HG03354 (cell line): ENCODE measurements around the gene ST3GAL5.

ENCODE experiments used
- ATAC-seq: cut with Tn5 transposase; IDR thresholded peaks from one replicate; pipeline ENCODE4 v1.9.1; 2021; ENCODE audit warnings: mild to moderate bottlenecking; ENCODE audit not compliant: unreplicated experiment, poor library complexity, severe bottlenecking

Gene ST3GAL5

GRCh38 chr2:85920810-85921545, 32.2 kb upstream of the ST3GAL5 start:
- no peak for ATAC-seq

- ATAC-seq, result no peak
Measured at GRCh38 chr2:85917887-85918795, 29.4 kb upstream of the ST3GAL5 start.

GRCh38 chr2:85915606-85916303, 27.0 kb upstream of the ST3GAL5 start:
- no peak for ATAC-seq

GRCh38 chr2:85914922-85915321, 26.1 kb upstream of the ST3GAL5 start:
- no peak for ATAC-seq

- ATAC-seq, result no peak
Measured at GRCh38 chr2:85913884-85914881, 25.4 kb upstream of the ST3GAL5 start.

GRCh38 chr2:85911814-85912692, 23.3 kb upstream of the ST3GAL5 start:
- ATAC-seq, result no peak

GRCh38 chr2:85911097-85911496, 22.3 kb upstream of the ST3GAL5 start:
- ATAC-seq, result no peak

- no peak for ATAC-seq
Measured at GRCh38 chr2:85909005-85909404, 20.2 kb upstream of the ST3GAL5 start.

- ATAC-seq, result no peak
Measured at GRCh38 chr2:85908506-85908905, 19.7 kb upstream of the ST3GAL5 start.

- ATAC-seq, result no peak
Measured at GRCh38 chr2:85907671-85908157, 18.9 kb upstream of the ST3GAL5 start.

GRCh38 chr2:85906748-85907147, 18.0 kb upstream of the ST3GAL5 start:
- ATAC-seq, result no peak

- no peak for ATAC-seq
Measured at GRCh38 chr2:85905891-85906290, 17.1 kb upstream of the ST3GAL5 start.

GRCh38 chr2:85905187-85905666, 16.4 kb upstream of the ST3GAL5 start:
- ATAC-seq, result no peak

GRCh38 chr2:85903849-85904248, 15.1 kb upstream of the ST3GAL5 start:
- no peak for ATAC-seq

GRCh38 chr2:85902496-85902895, 13.7 kb upstream of the ST3GAL5 start:
- no peak for ATAC-seq

GRCh38 chr2:85901155-85901554, 12.4 kb upstream of the ST3GAL5 start:
- ATAC-seq, result no peak

GRCh38 chr2:85900366-85900765, 11.6 kb upstream of the ST3GAL5 start:
- ATAC-seq, result no peak

GRCh38 chr2:85899849-85900248, 11.1 kb upstream of the ST3GAL5 start:
- no peak for ATAC-seq
